ENCODE measurements around the gene SULT1A1.
"Not testable (repeated sequence)": the region's sequence is repeated elsewhere in the genome, so short reads cannot be mapped to it uniquely, and the experiment has no call there.

DNA sequence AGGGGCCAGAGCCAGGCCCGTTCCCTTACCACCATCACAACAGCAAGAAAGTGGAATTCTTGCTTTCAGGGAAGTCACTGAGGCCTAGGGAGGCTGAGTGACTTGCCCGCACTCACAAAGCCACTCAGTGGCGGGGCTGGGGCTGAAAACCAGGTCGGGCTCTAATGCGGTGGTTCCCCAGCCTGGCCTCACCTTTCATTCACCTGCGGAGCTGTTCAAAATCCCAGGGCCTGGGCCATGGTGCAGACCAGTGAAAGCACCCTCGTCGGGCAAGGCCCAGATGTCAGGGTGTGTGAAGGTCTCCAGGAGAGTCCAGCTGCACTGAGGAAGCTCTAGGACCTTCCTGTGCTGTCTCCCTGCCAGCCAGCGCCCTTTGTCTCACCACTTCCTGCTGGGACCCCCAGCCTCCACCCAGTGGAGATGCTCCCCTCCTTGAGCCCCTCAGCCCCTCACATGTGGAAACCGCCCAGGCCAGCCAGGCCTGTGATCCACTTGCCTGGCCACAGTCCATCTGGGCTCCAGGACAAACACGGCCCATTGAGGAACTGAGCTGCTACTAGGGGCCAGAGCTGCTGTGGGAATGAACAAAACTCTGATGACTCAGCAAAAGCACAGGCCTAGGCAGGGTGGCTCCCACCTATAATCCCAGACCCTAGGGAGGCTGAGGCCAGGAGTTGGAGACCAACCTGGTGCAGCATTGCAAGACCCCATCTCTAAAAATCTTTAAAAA lies 812 bp downstream of the SULT1A1 start:
- TF ChIP-seq POLR2A (IDR thresholded peaks at IDR 0.05; ENCODE audit: low read length); GATA1 (IDR thresholded peaks at IDR 0.05; ENCODE audit: low read depth, low read length): not testable (repeated sequence)

Data from erythroblast (primary cell).